Measurements from ENCODE around the gene RASSF4.

GRCh38 chr10:44956226-44956625 lies 3.4 kb upstream of the RASSF4 start:
- TF ChIP-seq CTCF (IDR thresholded peaks at IDR 0.05), result no peak
- TF ChIP-seq POLR2A (IDR thresholded peaks at IDR 0.05), result no peak

All from heart left ventricle (tissue), 13 donors.